DMS 273 treated with DMSO at 0.1 percent for 48 hours (cell line): Measurements from ENCODE around the gene LGR4.
"Not testable (repeated sequence)": the region's sequence is repeated elsewhere in the genome, so short reads cannot be mapped to it uniquely, and the experiment has no call there.

Source experiments
- DNase-seq: peaks from one replicate; lab custom pipeline; 2025; lab: John Stamatoyannopoulos, UW

Gene LGR4

GRCh38 chr11:27456795-27457329 lies 15.7 kb downstream of the LGR4 start:
- no peak for DNase-seq

- no peak for DNase-seq
Measured at GRCh38 chr11:27456140-27456794, 16.3 kb downstream of the LGR4 start.

GRCh38 chr11:27455667-27456066 lies 16.9 kb downstream of the LGR4 start:
- no peak for DNase-seq

GRCh38 chr11:27453701-27454100 lies 18.9 kb downstream of the LGR4 start:
- no peak for DNase-seq

GRCh38 chr11:27452147-27452546 lies 20.4 kb downstream of the LGR4 start:
- DNase-seq, result no peak

- no peak for DNase-seq
Measured at GRCh38 chr11:27451244-27451965, 21.2 kb downstream of the LGR4 start.

GRCh38 chr11:27448184-27448540 lies 24.4 kb downstream of the LGR4 start:
- not testable (repeated sequence) for DNase-seq

- DNase-seq, result no peak
Measured at GRCh38 chr11:27447288-27448183, 25.1 kb downstream of the LGR4 start.

GRCh38 chr11:27445625-27446024 lies 27.0 kb downstream of the LGR4 start:
- DNase-seq, result no peak

GRCh38 chr11:27444801-27445215 lies 27.8 kb downstream of the LGR4 start:
- DNase-seq, result no peak

GRCh38 chr11:27443746-27444507 lies 28.7 kb downstream of the LGR4 start:
- DNase-seq, result no peak

GRCh38 chr11:27443227-27443626 lies 29.4 kb downstream of the LGR4 start:
- DNase-seq, result no peak

- DNase-seq, result no peak
Measured at GRCh38 chr11:27440090-27440489, 32.5 kb downstream of the LGR4 start.

- no peak for DNase-seq
Measured at GRCh38 chr11:27438595-27438981, 34.0 kb downstream of the LGR4 start.

- DNase-seq, result no peak
Measured at GRCh38 chr11:27437829-27438594, 34.6 kb downstream of the LGR4 start.

GRCh38 chr11:27436916-27437315 lies 35.7 kb downstream of the LGR4 start:
- no peak for DNase-seq

GRCh38 chr11:27433742-27434141 lies 38.8 kb downstream of the LGR4 start:
- no peak for DNase-seq

- no peak for DNase-seq
Measured at GRCh38 chr11:27431808-27432207, 40.8 kb downstream of the LGR4 start.

GRCh38 chr11:27429761-27430393 lies 42.7 kb downstream of the LGR4 start:
- no peak for DNase-seq

GRCh38 chr11:27427183-27427980 lies 45.2 kb downstream of the LGR4 start:
- DNase-seq, result peak; percentile 59
